OCI-LY7 (cell line): ENCODE results near the gene ALPL. TPM values are rescaled to one million over a fixed set of nuclear protein-coding genes. Genes with fewer than 3 reads are reported as not detected.

ENCODE experiments used
- BruUV-seq: library from RNA; stranded (reverse); fragments of 400-500 nt; replicated peaks from 2 replicates; lab custom pipeline; 2021; lab: Mats Ljungman, UMichigan
- CTCF ChIA-PET: fragments of 300-600 bp; sonication (Branson Sonifier 250); formaldehyde crosslinking; loops from one replicate; lab custom pipeline; 2022; ENCODE audit warnings: antibody characterized with exemption; ENCODE audit not compliant: unreplicated experiment; lab: Charles Lee
- POLR2A ChIA-PET: fragments of 300-600 bp; sonication (Branson Sonifier 250); formaldehyde crosslinking; loops from one replicate; lab custom pipeline; 2022; ENCODE audit warnings: antibody characterized with exemption; lab: Charles Lee
- DNase-seq: peaks from one replicate; pipeline ENCODE4 v3.0.0-alpha.2; 2015; ENCODE audit warnings: low spot score
- H2AFZ ChIP-seq: fragments of 200-600 bp; sonication (generic), shearing (Covaris generic); 2 replicates; pipeline ENCODE4 v1.6.1; 2014; ENCODE audit warnings: mild to moderate bottlenecking, antibody characterized with exemption, low read length, moderate library complexity
- H3K27ac ChIP-seq: fragments of 200-600 bp; sonication (generic); 2 replicates; pipeline ENCODE4 v1.5.1; 2014; ENCODE audit warnings: mixed run types, low read depth, mild to moderate bottlenecking, moderate library complexity, low read length, inconsistent platforms; ENCODE audit not compliant: poor library complexity, severe bottlenecking
- H3K36me3 ChIP-seq: fragments of 200-600 bp; sonication (generic); 2 replicates; pipeline ENCODE4 v1.6.1; 2014; ENCODE audit warnings: mild to moderate bottlenecking, antibody characterized with exemption, low read length, moderate library complexity, mixed read lengths; ENCODE audit not compliant: insufficient read depth
- H3K4me1 ChIP-seq: fragments of 200-600 bp; sonication (generic); 2 replicates; pipeline ENCODE4 v1.5.1; 2014; ENCODE audit warnings: mild to moderate bottlenecking, low read length; ENCODE audit not compliant: insufficient read depth, poor library complexity, severe bottlenecking
- H3K4me2 ChIP-seq: fragments of 200-600 bp; sonication (generic); 2 replicates; pipeline ENCODE4 v1.6.1; 2014; ENCODE audit warnings: mild to moderate bottlenecking, low read length
- H3K4me3 ChIP-seq: fragments of 200-600 bp; sonication (generic); 2 replicates; pipeline ENCODE4 v1.5.1; 2014; ENCODE audit warnings: mild to moderate bottlenecking, low read depth, low read length; ENCODE audit not compliant: poor library complexity, severe bottlenecking
- H3K79me2 ChIP-seq: fragments of 200-600 bp; sonication (generic); 2 replicates; pipeline ENCODE4 v1.6.1; 2016; ENCODE audit warnings: low read depth, mild to moderate bottlenecking, low read length, moderate library complexity, mixed read lengths; ENCODE audit not compliant: insufficient read depth
- H3K9me2 ChIP-seq: fragments of 200-600 bp; sonication (generic); 2 replicates; pipeline ENCODE4 v1.6.1; 2016; ENCODE audit warnings: mild to moderate bottlenecking, low read length, mixed read lengths; ENCODE audit not compliant: insufficient read depth
- H3K9me3 ChIP-seq: fragments of 200-600 bp; sonication (generic); 2 replicates; pipeline ENCODE4 v1.6.1; 2014; ENCODE audit warnings: mild to moderate bottlenecking, mixed run types, low read length, mixed read lengths
- H4K20me1 ChIP-seq: fragments of 200-600 bp; sonication (generic); 2 replicates; pipeline ENCODE4 v1.6.1; 2014; ENCODE audit warnings: mild to moderate bottlenecking, antibody characterized with exemption, low read length, moderate library complexity, mixed read lengths; ENCODE audit not compliant: insufficient read depth
- EZH2phosphoT487 ChIP-seq: fragments of 200-600 bp; sonication (generic); IDR thresholded peaks from 2 replicates; pipeline ENCODE4 v1.6.1; 2018; ENCODE audit warnings: low read depth, borderline replicate concordance, mild to moderate bottlenecking, mixed run types, antibody characterized with exemption, low read length, moderate library complexity, mixed read lengths
- intact Hi-C: fragments of 100-400 bp; cut with micrococcal nuclease; formaldehyde crosslinking; loops from one replicate; pipeline ENCODE4 v1.10.0; 2022; ENCODE audit not compliant: unreplicated experiment
- total RNA-seq, 2 experiments: library from RNA; depleted of rRNA in 1 of 2; stranded (reverse); fragments of >200 nt in 1 of 2; shearing (Covaris generic) in 1 of 2; gene quantifications; 2 replicates each; pipeline ENCODE4 v1.2.3, GENCODE V29; 2014 to 2022
- TF ChIP-seq, protein P1 (sequence below): fragments of 200-600 bp; sonication (generic); conservative IDR thresholded peaks from 2 replicates; pipeline ENCODE4 v1.5.1; 2014; ENCODE audit warnings: mild to moderate bottlenecking, antibody characterized with exemption, low read length, moderate library complexity, mixed read lengths

Gene ALPL
- total RNA-seq, 2 experiments from 2014 or later, result not detected

- Histone ChIP-seq H4K20me1 (no peaks in the 10 kb centered on the region), H3K4me2 (no peak overlapping the region), H3K36me3 (no peaks in the 10 kb centered on the region), H2AFZ (no peak overlapping the region), H3K4me3 (no peak overlapping the region), H3K9me3 (no peaks in the 10 kb centered on the region), H3K79me2 (no peaks in the 10 kb centered on the region), H3K4me1 (no peaks in the 10 kb centered on the region), H3K9me2 (no peaks in the 10 kb centered on the region), H3K27ac (no peak overlapping the region)
- TF ChIP-seq, protein P1, sequence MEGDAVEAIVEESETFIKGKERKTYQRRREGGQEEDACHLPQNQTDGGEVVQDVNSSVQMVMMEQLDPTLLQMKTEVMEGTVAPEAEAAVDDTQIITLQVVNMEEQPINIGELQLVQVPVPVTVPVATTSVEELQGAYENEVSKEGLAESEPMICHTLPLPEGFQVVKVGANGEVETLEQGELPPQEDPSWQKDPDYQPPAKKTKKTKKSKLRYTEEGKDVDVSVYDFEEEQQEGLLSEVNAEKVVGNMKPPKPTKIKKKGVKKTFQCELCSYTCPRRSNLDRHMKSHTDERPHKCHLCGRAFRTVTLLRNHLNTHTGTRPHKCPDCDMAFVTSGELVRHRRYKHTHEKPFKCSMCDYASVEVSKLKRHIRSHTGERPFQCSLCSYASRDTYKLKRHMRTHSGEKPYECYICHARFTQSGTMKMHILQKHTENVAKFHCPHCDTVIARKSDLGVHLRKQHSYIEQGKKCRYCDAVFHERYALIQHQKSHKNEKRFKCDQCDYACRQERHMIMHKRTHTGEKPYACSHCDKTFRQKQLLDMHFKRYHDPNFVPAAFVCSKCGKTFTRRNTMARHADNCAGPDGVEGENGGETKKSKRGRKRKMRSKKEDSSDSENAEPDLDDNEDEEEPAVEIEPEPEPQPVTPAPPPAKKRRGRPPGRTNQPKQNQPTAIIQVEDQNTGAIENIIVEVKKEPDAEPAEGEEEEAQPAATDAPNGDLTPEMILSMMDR, result no peak
- TF ChIP-seq EZH2phosphoT487, result no peak
- DNase-seq, result no peak
- CTCF ChIA-PET, result no interaction called here
- no TSS peak for BruUV-seq
- intact Hi-C loops, result no loop called here
- POLR2A ChIA-PET, result no interaction called here
Observed at GRCh38 chr1:21531241-21531640, 22.0 kb downstream of the ALPL start.

DNA sequence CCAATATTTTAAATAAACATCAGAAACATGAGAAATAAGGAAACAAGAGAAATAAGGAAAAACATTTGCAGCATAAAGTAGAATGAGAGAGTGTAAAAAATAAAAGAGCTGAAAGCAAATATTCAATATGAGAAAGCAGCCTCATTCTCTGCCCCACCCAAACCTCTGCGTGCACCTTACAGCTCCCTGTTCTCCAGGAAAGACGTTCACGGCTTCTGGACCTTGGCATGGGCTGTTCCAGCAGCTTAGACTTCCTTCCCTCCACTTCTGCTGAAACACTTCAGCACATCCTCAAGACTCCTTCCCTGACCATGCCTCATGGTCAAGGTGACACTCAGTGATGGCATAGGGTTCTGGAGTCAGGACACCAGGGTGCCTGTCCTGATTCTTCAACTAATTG lies 23.3 kb downstream of the ALPL start:
- no peak for DNase-seq
- TF ChIP-seq EZH2phosphoT487, result no peak
- TF ChIP-seq, protein P1, result no peak
- no peaks in the 10 kb centered on the region for H3K9me2 ChIP-seq
- H3K4me1 ChIP-seq, result no peaks in the 10 kb centered on the region
- no peak overlapping the region for H2AFZ ChIP-seq
- no peak overlapping the region for H3K4me3 ChIP-seq
- H3K36me3 ChIP-seq, result no peaks in the 10 kb centered on the region
- H3K79me2 ChIP-seq, result no peaks in the 10 kb centered on the region
- BruUV-seq, result no TSS peak
- H3K27ac ChIP-seq, result no peak overlapping the region
- ChIA-PET CTCF (interaction anchor here (0.6 kb wide), 1 partner anchor 14 kb away, joined by 3 read pairs; no protein-coding TSS in a partner anchor), POLR2A (interaction anchor here (1.3 kb wide), 1 partner anchor 14 kb away, joined by 6 read pairs; no protein-coding TSS in a partner anchor)
- no peak overlapping the region for H3K4me2 ChIP-seq
- no peaks in the 10 kb centered on the region for H3K9me3 ChIP-seq
- intact Hi-C loops, result no loop called here
- no peaks in the 10 kb centered on the region for H4K20me1 ChIP-seq

- no peak for DNase-seq
- H3K9me3 ChIP-seq, result no peaks in the 10 kb centered on the region
- ChIA-PET CTCF (interaction anchor here (0.6 kb wide), 1 partner anchor 15 kb away, joined by 3 read pairs; no protein-coding TSS in a partner anchor), POLR2A (interaction anchor here (1.3 kb wide), 1 partner anchor 15 kb away, joined by 6 read pairs; no protein-coding TSS in a partner anchor)
- H2AFZ ChIP-seq, result no peak overlapping the region
- no peaks in the 10 kb centered on the region for H3K4me1 ChIP-seq
- intact Hi-C loops, result no loop called here
- no peak overlapping the region for H3K27ac ChIP-seq
- BruUV-seq, result no TSS peak
- no peaks in the 10 kb centered on the region for H3K36me3 ChIP-seq
- H3K4me2 ChIP-seq, result no peak overlapping the region
- no peaks in the 10 kb centered on the region for H4K20me1 ChIP-seq
- no peak overlapping the region for H3K4me3 ChIP-seq
- H3K79me2 ChIP-seq, result no peaks in the 10 kb centered on the region
- no peaks in the 10 kb centered on the region for H3K9me2 ChIP-seq
- TF ChIP-seq, protein P1, result no peak
- TF ChIP-seq EZH2phosphoT487, result no peak
Observed at GRCh38 chr1:21532992-21533534, 23.8 kb downstream of the ALPL start.
